ENCODE data around the gene PAX6.

- TF ChIP-seq CTCF (IDR thresholded peaks at IDR 0.05; ENCODE audit: insufficient read depth, low read length, poor library complexity, severe bottlenecking) (no peak), EZH2phosphoT487 (conservative IDR thresholded peaks at IDR 0.05; ENCODE audit: low read length) (no peak)
These were observed 43.4 kb downstream of the PAX6 start for GRCh38 chr11:31767685-31768084.

Measured in SU-DHL-6 (cell line).